ENCODE results near the gene ANKS3.

Gene ANKS3

DNA sequence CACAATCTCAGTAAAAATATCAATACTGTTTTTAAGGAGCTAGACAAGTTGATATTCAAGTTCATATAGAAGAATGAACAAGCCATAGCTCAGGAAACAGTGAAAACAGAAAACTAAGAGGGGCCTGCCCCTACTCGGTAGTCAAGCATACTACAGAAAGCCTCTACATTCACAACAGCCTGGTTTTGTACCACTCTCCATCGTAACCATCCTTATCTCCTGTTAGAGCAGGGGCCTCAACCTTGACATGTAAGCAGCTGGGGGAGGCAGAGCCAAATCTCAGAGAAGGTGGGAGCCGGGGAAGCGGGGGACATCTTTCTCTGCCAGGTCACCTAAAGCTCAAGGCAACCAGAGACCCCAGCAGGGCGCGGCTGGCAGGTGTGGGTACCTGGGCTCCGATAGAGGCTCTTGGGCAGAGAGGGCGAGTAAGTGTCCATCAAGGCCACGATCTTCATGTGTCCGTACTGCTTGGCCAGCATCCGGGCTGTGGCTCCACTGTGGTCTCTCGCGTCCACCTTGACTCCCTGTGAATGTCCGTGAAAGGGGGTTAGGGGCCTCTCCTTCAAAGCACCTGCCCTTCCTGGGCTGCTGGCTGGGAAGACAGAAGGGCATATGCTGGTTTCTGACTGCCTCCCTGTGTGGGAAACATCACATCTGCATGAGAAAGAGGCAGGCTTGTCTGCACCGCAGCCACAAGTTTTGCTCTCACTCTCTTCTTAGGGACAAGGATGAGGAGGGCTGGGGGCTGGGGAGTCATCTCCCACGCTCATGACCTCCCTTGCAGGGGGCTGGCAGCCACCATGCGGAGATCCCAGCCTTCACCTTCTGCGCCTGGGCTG is 20.2 kb downstream of the ANKS3 start:
- Histone ChIP-seq H3K9me3 (ENCODE audit: control insufficient read depth, low read length) (no peaks in the 10 kb centered on the region), H3K27me3 (ENCODE audit: control insufficient read depth, insufficient read depth, low read length) (no peaks in the 10 kb centered on the region), H3K9ac (no peak overlapping the region), H3K4me1 (no peaks in the 10 kb centered on the region), H3K4me3 (ENCODE audit: low read depth, low read length) (no peak overlapping the region), H3K27ac (no peak overlapping the region), H3K79me2 (no peaks in the 10 kb centered on the region), H3K36me3 (ENCODE audit: control insufficient read depth, insufficient read depth, low read length) (no peaks in the 10 kb centered on the region), H2AFZ (no peak overlapping the region), H3K4me2 (ENCODE audit: low read length) (no peak overlapping the region)
- TF ChIP-seq, protein P1, sequence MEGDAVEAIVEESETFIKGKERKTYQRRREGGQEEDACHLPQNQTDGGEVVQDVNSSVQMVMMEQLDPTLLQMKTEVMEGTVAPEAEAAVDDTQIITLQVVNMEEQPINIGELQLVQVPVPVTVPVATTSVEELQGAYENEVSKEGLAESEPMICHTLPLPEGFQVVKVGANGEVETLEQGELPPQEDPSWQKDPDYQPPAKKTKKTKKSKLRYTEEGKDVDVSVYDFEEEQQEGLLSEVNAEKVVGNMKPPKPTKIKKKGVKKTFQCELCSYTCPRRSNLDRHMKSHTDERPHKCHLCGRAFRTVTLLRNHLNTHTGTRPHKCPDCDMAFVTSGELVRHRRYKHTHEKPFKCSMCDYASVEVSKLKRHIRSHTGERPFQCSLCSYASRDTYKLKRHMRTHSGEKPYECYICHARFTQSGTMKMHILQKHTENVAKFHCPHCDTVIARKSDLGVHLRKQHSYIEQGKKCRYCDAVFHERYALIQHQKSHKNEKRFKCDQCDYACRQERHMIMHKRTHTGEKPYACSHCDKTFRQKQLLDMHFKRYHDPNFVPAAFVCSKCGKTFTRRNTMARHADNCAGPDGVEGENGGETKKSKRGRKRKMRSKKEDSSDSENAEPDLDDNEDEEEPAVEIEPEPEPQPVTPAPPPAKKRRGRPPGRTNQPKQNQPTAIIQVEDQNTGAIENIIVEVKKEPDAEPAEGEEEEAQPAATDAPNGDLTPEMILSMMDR (IDR thresholded peaks at IDR 0.05): no peak

DNA sequence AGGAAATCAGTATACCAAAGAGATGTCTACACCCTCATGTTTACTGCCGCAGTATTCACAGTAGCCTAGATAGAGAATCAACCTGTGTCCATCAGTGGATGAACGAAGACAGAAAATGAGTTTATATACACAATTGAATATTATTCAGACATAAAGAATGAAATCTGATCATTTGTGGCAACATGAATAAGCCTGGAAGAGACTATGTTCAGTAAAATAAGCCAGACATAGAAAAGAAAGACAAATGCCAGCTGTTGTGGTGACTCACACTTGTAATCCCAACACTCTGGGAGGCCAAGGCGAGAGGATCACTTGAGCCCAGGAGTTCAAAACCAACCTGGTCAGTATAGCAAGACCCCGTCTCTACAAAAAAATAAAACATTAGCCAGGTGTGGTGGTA is 24.6 kb downstream of the ANKS3 start:
- no peak overlapping the region for H3K4me3 ChIP-seq (ENCODE audit: low read depth, low read length)
- H2AFZ ChIP-seq: no peak overlapping the region
- no peak overlapping the region for H3K4me2 ChIP-seq (ENCODE audit: low read length)
- H3K36me3 ChIP-seq (ENCODE audit: control insufficient read depth, insufficient read depth, low read length): no peaks in the 10 kb centered on the region
- no peaks in the 10 kb centered on the region for H3K27me3 ChIP-seq (ENCODE audit: control insufficient read depth, insufficient read depth, low read length)
- H3K4me1 ChIP-seq: no peaks in the 10 kb centered on the region
- TF ChIP-seq, protein P1 (IDR thresholded peaks at IDR 0.05): no peak
- no peak overlapping the region for H3K27ac ChIP-seq
- H3K79me2 ChIP-seq: peaks cover 6% of the 10 kb centered on the region
- no peaks in the 10 kb centered on the region for H3K9me3 ChIP-seq (ENCODE audit: control insufficient read depth, low read length)
- no peak overlapping the region for H3K9ac ChIP-seq

DNA sequence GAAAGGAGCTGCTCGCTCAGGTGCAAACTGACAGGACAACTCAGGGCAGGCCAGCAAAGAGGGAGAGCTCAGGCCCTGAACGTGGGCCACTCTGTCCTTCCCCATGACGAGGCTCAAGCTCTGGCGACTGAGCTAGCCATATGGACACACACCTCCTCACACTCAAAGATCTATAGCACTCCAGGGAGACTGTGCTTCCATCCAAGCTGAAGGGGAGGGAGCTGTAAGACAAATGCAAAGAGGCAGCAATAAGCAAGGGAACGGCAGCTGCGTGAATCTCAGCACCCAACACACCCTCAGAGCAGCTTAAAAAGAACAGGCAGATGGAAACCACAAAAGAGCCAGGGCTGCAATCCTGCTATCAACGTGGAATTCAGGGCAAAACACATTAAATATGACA is 27.2 kb downstream of the ANKS3 start:
- TF ChIP-seq, protein P1 (IDR thresholded peaks at IDR 0.05): no peak
- Histone ChIP-seq H3K79me2 (peaks cover 6% of the 10 kb centered on the region), H3K9me3 (ENCODE audit: control insufficient read depth, low read length) (no peaks in the 10 kb centered on the region), H3K4me1 (no peaks in the 10 kb centered on the region), H3K27me3 (ENCODE audit: control insufficient read depth, insufficient read depth, low read length) (no peaks in the 10 kb centered on the region), H3K4me3 (ENCODE audit: low read depth, low read length) (no peak overlapping the region), H3K27ac (no peak overlapping the region), H3K4me2 (ENCODE audit: low read length) (no peak overlapping the region), H3K9ac (no peak overlapping the region), H3K36me3 (ENCODE audit: control insufficient read depth, insufficient read depth, low read length) (no peaks in the 10 kb centered on the region), H2AFZ (no peak overlapping the region)

DNA sequence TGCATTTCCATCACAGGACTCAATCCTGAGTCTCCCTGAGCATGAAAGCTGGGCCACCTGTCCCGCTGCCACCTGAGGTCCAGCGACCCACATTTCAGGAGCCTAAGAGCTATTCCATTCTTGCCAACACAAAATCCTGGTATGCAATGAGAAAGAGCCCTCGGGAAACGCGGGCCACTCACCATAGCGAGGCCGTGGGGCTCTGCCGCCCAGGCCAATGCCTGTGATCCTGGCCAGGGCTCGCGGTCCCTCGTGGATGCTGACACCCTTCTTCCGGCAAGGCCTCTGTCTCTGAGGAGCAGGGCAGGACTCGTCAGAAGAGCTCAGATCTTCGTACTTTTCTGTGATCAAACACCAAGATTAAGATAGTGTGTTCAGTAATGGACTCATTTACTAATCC is 29.2 kb downstream of the ANKS3 start:
- Histone ChIP-seq H2AFZ (no peak overlapping the region), H3K9ac (no peak overlapping the region), H3K4me2 (ENCODE audit: low read length) (no peak overlapping the region), H3K4me1 (no peaks in the 10 kb centered on the region), H3K79me2 (peaks cover 6% of the 10 kb centered on the region), H3K27ac (no peak overlapping the region), H3K9me3 (ENCODE audit: control insufficient read depth, low read length) (no peaks in the 10 kb centered on the region), H3K27me3 (ENCODE audit: control insufficient read depth, insufficient read depth, low read length) (no peaks in the 10 kb centered on the region), H3K4me3 (ENCODE audit: low read depth, low read length) (no peak overlapping the region), H3K36me3 (ENCODE audit: control insufficient read depth, insufficient read depth, low read length) (no peaks in the 10 kb centered on the region)
- TF ChIP-seq, protein P1 (IDR thresholded peaks at IDR 0.05): no peak

DNA sequence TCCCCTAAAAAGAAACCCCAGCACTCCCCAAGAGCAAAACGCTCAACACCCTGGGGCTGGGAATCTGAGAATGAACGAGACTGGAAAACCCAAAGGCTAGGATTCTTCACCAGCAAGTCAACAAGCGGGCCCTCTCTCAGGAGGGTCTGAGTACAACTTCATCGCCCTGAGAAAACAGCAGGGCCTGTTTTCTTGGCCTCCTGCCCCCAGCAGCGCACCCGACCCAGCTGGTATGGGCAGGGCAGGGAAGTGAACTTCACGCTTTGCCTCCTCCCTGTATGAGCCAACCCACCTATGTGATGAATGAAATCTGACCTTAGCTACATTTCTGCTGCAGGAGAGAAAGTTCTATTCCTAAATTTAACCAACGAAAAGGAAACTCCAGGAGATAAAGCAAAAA is 29.6 kb downstream of the ANKS3 start:
- Histone ChIP-seq H3K4me2 (ENCODE audit: low read length) (no peak overlapping the region), H3K9ac (no peak overlapping the region), H2AFZ (no peak overlapping the region), H3K4me3 (ENCODE audit: low read depth, low read length) (no peak overlapping the region), H3K79me2 (peaks cover 6% of the 10 kb centered on the region), H3K27me3 (ENCODE audit: control insufficient read depth, insufficient read depth, low read length) (no peaks in the 10 kb centered on the region), H3K4me1 (no peaks in the 10 kb centered on the region), H3K27ac (no peak overlapping the region), H3K36me3 (ENCODE audit: control insufficient read depth, insufficient read depth, low read length) (no peaks in the 10 kb centered on the region), H3K9me3 (ENCODE audit: control insufficient read depth, low read length) (no peaks in the 10 kb centered on the region)
- TF ChIP-seq, protein P1 (IDR thresholded peaks at IDR 0.05): no peak

All from parathyroid adenoma (tissue), 2 donors.